ENCODE data around the gene NCBP3. TPM values are rescaled to one million over a fixed set of nuclear protein-coding genes. Genes with fewer than 3 reads are reported as not detected.
A peak's percentile ranks its signal among the peaks of the same experiment; 100 is the strongest.

The NCBP3 gene, protein sequence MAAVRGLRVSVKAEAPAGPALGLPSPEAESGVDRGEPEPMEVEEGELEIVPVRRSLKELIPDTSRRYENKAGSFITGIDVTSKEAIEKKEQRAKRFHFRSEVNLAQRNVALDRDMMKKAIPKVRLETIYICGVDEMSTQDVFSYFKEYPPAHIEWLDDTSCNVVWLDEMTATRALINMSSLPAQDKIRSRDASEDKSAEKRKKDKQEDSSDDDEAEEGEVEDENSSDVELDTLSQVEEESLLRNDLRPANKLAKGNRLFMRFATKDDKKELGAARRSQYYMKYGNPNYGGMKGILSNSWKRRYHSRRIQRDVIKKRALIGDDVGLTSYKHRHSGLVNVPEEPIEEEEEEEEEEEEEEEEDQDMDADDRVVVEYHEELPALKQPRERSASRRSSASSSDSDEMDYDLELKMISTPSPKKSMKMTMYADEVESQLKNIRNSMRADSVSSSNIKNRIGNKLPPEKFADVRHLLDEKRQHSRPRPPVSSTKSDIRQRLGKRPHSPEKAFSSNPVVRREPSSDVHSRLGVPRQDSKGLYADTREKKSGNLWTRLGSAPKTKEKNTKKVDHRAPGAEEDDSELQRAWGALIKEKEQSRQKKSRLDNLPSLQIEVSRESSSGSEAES
- 10 to 100 TPM; 35.6 to 55.5 (median 46.7) TPM for total RNA-seq
- 35.8 TPM for total RNA-seq (2013)
- total RNA-seq: 60.1 to 117 (median 84.0) reads per million in 29 experiments

- peak within 1 kb of the TSS; percentile 76 for H3K27ac ChIP-seq (ENCODE audit: low read length)
- Mint-ChIP-seq H3K27ac (peak within 1 kb of the TSS; percentile 81 to 84), H3K36me3 (peaks cover 8% of the 10 kb centered on the region), H3K4me3 (peak within 1 kb of the TSS; percentile 90 to 92 (median 90)), H3K27me3 (no peaks in the 10 kb centered on the region), H3K9me3 (no peaks in the 10 kb centered on the region), H3K4me1 (peaks cover 26 to 31% (median 27%) of the 10 kb centered on the region in 3 donors)
- no peaks in the 10 kb centered on the region for H3K9me3 ChIP-seq
- CTCF ChIA-PET: interaction anchor here in 1 of 2 donors (0.5 to 4.4 kb wide), 20 partner anchors 8 to 1031 kb away, joined by 3 to 42 read pairs (median 3); partner anchors contain the start of genes CTNS, CYB5D2, SHPK and ZZEF1
- peaks cover 0 to 13% of the 10 kb centered on the region in 2 donors for H3K36me3 ChIP-seq (ENCODE audit: control insufficient read depth in 2 of 2, extremely low read depth in 1 of 2, insufficient read depth in 1 of 2, low read length in 1 of 2)
- peaks cover 0 to 2% of the 10 kb centered on the region in 2 experiments for H3K27me3 ChIP-seq (replicated peaks in 1 of 2; ENCODE audit: control insufficient read depth in 2 of 2, extremely low read depth in 1 of 2, insufficient read depth in 2 of 2, low read length in 1 of 2)
- DNase-seq: peak; percentile 75 to 97 (median 86)
- peak within 1 kb of the TSS; percentile 74 to 100 for H3K4me3 ChIP-seq (ENCODE audit: control insufficient read depth in 1 of 2, extremely low read depth in 1 of 2, low read length in 1 of 2)
- WGBS (ENCODE audit: insufficient coverage): under 1% methylated on average over 73 of the region's 76 CpGs
- POLR2A ChIA-PET: interaction anchor here in 1 of 2 donors (0.6 to 0.7 kb wide), 3 partner anchors 91 to 1227 kb away, joined by 3 to 7 read pairs (median 3); no protein-coding TSS in a partner anchor
- peaks cover 11 to 37% of the 10 kb centered on the region in 2 experiments for H3K4me1 ChIP-seq (ENCODE audit: control insufficient read depth in 1 of 2, extremely low read depth in 1 of 2, insufficient read depth in 2 of 2, low read length in 2 of 2)
- peak; percentile 95 to 98 (median 97) for ATAC-seq (replicated peaks in 1 of 4)
These were observed at the start of gene NCBP3 for GRCh38 chr17:3845621-3846436. Gene NCBP3, minus strand, starts transcription at chr17:3846246. Its CDS starts 23 bp downstream, at chr17:3846223.

- Mint-ChIP-seq H3K9me3 (no peaks in the 10 kb centered on the region), H3K36me3 (no peaks in the 10 kb centered on the region), H3K27me3 (no peaks in the 10 kb centered on the region), H3K4me1 (peaks cover 26 to 27% (median 27%) of the 10 kb centered on the region in 3 donors), H3K27ac (no peak overlapping the region), H3K4me3 (no peak overlapping the region)
- no peaks in the 10 kb centered on the region for H3K36me3 ChIP-seq (ENCODE audit: control insufficient read depth in 2 of 2, extremely low read depth in 1 of 2, insufficient read depth in 1 of 2, low read length in 1 of 2)
- ATAC-seq (replicated peaks in 1 of 4) (no peak), DNase-seq (no peak)
- no peaks in the 10 kb centered on the region for H3K9me3 ChIP-seq
- no peak overlapping the region for H3K4me3 ChIP-seq (ENCODE audit: control insufficient read depth in 1 of 2, extremely low read depth in 1 of 2, low read length in 1 of 2)
- H3K27me3 ChIP-seq (replicated peaks in 1 of 2; ENCODE audit: control insufficient read depth in 2 of 2, extremely low read depth in 1 of 2, insufficient read depth in 2 of 2, low read length in 1 of 2): no peaks in the 10 kb centered on the region
- POLR2A ChIA-PET: interaction anchor here in 1 of 2 donors (0.6 kb wide), 2 partner anchors 225 to 898 kb away, joined by 3 to 4 read pairs; no protein-coding TSS in a partner anchor
- no peak overlapping the region for H3K27ac ChIP-seq (ENCODE audit: low read length)
- H3K4me1 ChIP-seq (ENCODE audit: control insufficient read depth in 1 of 2, extremely low read depth in 1 of 2, insufficient read depth in 2 of 2, low read length in 2 of 2): peaks cover 6 to 26% of the 10 kb centered on the region in 2 experiments
- WGBS (ENCODE audit: insufficient coverage): no CpG with 5 or more reads among the region's 3 CpGs
- CTCF ChIA-PET: interaction anchor here in 1 of 2 donors (1.4 kb wide), 1 partner anchor 18 kb away, joined by 8 read pairs; no protein-coding TSS in a partner anchor
These were observed 49.3 kb upstream of the NCBP3 start for GRCh38 chr17:3895354-3895753.

DNA sequence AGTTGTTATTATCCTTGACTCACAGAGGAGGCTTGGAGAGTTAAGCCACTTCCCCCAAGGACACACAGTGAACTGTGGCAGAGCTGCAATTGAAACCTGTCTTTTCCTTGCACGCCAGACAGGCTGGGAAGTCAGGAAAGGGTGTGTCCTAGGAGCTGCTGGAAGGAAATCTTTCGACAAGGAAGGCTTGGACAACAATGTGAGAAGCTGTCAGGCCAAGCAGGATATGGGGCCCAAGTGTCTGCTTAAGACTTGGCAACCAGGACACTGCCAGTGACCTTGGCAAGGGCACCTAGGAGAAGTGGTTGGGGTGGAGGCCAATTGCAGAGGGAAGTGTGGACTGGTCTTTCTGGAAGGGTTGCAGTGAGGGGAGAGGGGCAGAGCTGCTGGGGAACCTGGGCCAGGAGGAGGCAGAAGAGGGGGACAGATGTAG lies 48.9 kb upstream of the NCBP3 start:
- no peaks in the 10 kb centered on the region for H3K36me3 ChIP-seq (ENCODE audit: control insufficient read depth in 2 of 2, extremely low read depth in 1 of 2, insufficient read depth in 1 of 2, low read length in 1 of 2)
- H3K27ac Mint-ChIP-seq: peak overlapping the region in 1 of 2 donors; percentile 8
- DNase-seq (no peak), ATAC-seq (replicated peaks in 1 of 4) (no peak)
- peaks cover 28 to 29% (median 28%) of the 10 kb centered on the region in 3 donors for H3K4me1 Mint-ChIP-seq
- POLR2A ChIA-PET: interaction anchor here in 1 of 2 donors (0.6 kb wide), 2 partner anchors 224 to 899 kb away, joined by 3 to 4 read pairs; no protein-coding TSS in a partner anchor
- 81% methylated on average over 2 of the region's 2 CpGs for WGBS (ENCODE audit: insufficient coverage)
- H3K27ac ChIP-seq (ENCODE audit: low read length): no peak overlapping the region
- H3K4me1 ChIP-seq (ENCODE audit: control insufficient read depth in 1 of 2, extremely low read depth in 1 of 2, insufficient read depth in 2 of 2, low read length in 2 of 2): peaks cover 6 to 26% of the 10 kb centered on the region in 2 experiments
- no peaks in the 10 kb centered on the region for H3K27me3 ChIP-seq (replicated peaks in 1 of 2; ENCODE audit: control insufficient read depth in 2 of 2, extremely low read depth in 1 of 2, insufficient read depth in 2 of 2, low read length in 1 of 2)
- no peak overlapping the region for H3K4me3 Mint-ChIP-seq
- H3K9me3 ChIP-seq: no peaks in the 10 kb centered on the region
- no peaks in the 10 kb centered on the region for H3K36me3 Mint-ChIP-seq
- no peaks in the 10 kb centered on the region for H3K27me3 Mint-ChIP-seq
- H3K4me3 ChIP-seq (ENCODE audit: control insufficient read depth in 1 of 2, extremely low read depth in 1 of 2, low read length in 1 of 2): no peak overlapping the region
- CTCF ChIA-PET: interaction anchor here in 1 of 2 donors (1.1 to 1.4 kb wide), 2 partner anchors 19 to 49 kb away, joined by 3 to 8 read pairs; partner anchors contain the start of gene NCBP3
- no peaks in the 10 kb centered on the region for H3K9me3 Mint-ChIP-seq

DNA sequence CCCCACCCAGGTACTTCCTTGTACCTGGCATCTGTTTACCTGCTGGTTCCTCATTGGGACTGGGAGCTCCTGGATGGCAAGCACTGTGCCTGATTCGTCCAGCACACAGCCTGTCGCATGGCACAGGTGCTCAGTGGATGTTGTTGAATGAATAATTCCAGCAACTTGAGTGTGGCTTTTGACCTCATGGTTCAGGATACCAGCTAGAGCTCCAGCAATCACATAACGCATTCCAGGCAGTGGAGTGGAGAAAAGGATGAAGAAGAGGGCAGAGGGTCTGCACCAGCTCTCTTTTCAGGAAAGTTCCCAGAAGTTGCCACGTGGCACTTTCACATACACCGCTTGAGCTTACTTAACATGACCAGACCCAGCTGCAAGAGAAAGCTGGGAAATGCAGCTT lies 48.1 kb upstream of the NCBP3 start:
- no peaks in the 10 kb centered on the region for H3K27me3 ChIP-seq (replicated peaks in 1 of 2; ENCODE audit: control insufficient read depth in 2 of 2, extremely low read depth in 1 of 2, insufficient read depth in 2 of 2, low read length in 1 of 2)
- peaks cover 6 to 26% of the 10 kb centered on the region in 2 experiments for H3K4me1 ChIP-seq (ENCODE audit: control insufficient read depth in 1 of 2, extremely low read depth in 1 of 2, insufficient read depth in 2 of 2, low read length in 2 of 2)
- Mint-ChIP-seq H3K4me3 (peak overlapping the region; percentile 71 to 81 (median 77)), H3K27ac (peak overlapping the region in 1 of 2 donors; percentile 83), H3K4me1 (peaks cover 28 to 29% (median 28%) of the 10 kb centered on the region in 3 donors), H3K36me3 (no peaks in the 10 kb centered on the region), H3K9me3 (no peaks in the 10 kb centered on the region), H3K27me3 (no peaks in the 10 kb centered on the region)
- H3K4me3 ChIP-seq (ENCODE audit: control insufficient read depth in 1 of 2, extremely low read depth in 1 of 2, low read length in 1 of 2): no peak overlapping the region
- H3K9me3 ChIP-seq: no peaks in the 10 kb centered on the region
- ATAC-seq (replicated peaks in 1 of 4): no peak
- CTCF ChIA-PET: interaction anchor here in 1 of 2 donors (1.1 to 1.4 kb wide), 2 partner anchors 20 to 48 kb away, joined by 3 to 8 read pairs; partner anchors contain the start of gene NCBP3
- H3K27ac ChIP-seq (ENCODE audit: low read length): no peak overlapping the region
- POLR2A ChIA-PET: interaction anchor here in 1 of 2 donors (0.5 to 0.7 kb wide), 2 partner anchors 19 to 69 kb away, joined by 3 read pairs; no protein-coding TSS in a partner anchor
- no peak for DNase-seq
- WGBS (ENCODE audit: insufficient coverage): 97% methylated on average over 4 of the region's 5 CpGs
- no peaks in the 10 kb centered on the region for H3K36me3 ChIP-seq (ENCODE audit: control insufficient read depth in 2 of 2, extremely low read depth in 1 of 2, insufficient read depth in 1 of 2, low read length in 1 of 2)

- ATAC-seq (replicated peaks in 1 of 4): no peak
- Mint-ChIP-seq H3K27ac (peak overlapping the region; percentile 83 to 89), H3K4me3 (peak overlapping the region; percentile 71 to 81 (median 77)), H3K36me3 (no peaks in the 10 kb centered on the region), H3K27me3 (no peaks in the 10 kb centered on the region), H3K4me1 (peaks cover 28 to 34% (median 30%) of the 10 kb centered on the region in 3 donors), H3K9me3 (no peaks in the 10 kb centered on the region)
- Histone ChIP-seq H3K36me3 (ENCODE audit: control insufficient read depth in 2 of 2, extremely low read depth in 1 of 2, insufficient read depth in 1 of 2, low read length in 1 of 2) (no peaks in the 10 kb centered on the region), H3K4me3 (ENCODE audit: control insufficient read depth in 1 of 2, extremely low read depth in 1 of 2, low read length in 1 of 2) (peak overlapping the region in 1 of 2 donors; percentile 56), H3K4me1 (ENCODE audit: control insufficient read depth in 1 of 2, extremely low read depth in 1 of 2, insufficient read depth in 2 of 2, low read length in 2 of 2) (peaks cover 6 to 29% of the 10 kb centered on the region in 2 experiments), H3K9me3 (no peaks in the 10 kb centered on the region), H3K27me3 (replicated peaks in 1 of 2; ENCODE audit: control insufficient read depth in 2 of 2, extremely low read depth in 1 of 2, insufficient read depth in 2 of 2, low read length in 1 of 2) (no peaks in the 10 kb centered on the region), H3K27ac (ENCODE audit: low read length) (peak overlapping the region; percentile 55)
- POLR2A ChIA-PET: interaction anchor here in 1 of 2 donors (0.5 to 0.7 kb wide), 2 partner anchors 19 to 69 kb away, joined by 3 read pairs; no protein-coding TSS in a partner anchor
- no peak for DNase-seq
- CTCF ChIA-PET: interaction anchor here (0.6 to 1.4 kb wide), 3 partner anchors 20 to 52 kb away, joined by 3 to 8 read pairs (median 7); partner anchors contain the start of gene NCBP3 (in 1 of the 2)
- WGBS (ENCODE audit: insufficient coverage): 62% methylated on average over 5 of the region's 7 CpGs
These were observed 47.7 kb upstream of the NCBP3 start for GRCh38 chr17:3893720-3894116.
